Activated T-cell treated with anti-CD3 and anti-CD28 coated beads, Interleukin-2, amount 50 U/mL, for 24 hours (primary cell): ENCODE measurements around the gene IGSF9B.
A peak's percentile ranks its signal among the peaks of the same experiment; 100 is the strongest.

Experiments used
- DNase-seq: peaks from one replicate; pipeline ENCODE4 v3.0.0-alpha.2; 2020
- H3K27ac Mint-ChIP-seq: 2 replicates; pipeline ENCODE4 v1.8.0; 2020; ENCODE audit warnings: mild to moderate bottlenecking, mixed read lengths
- H3K27me3 Mint-ChIP-seq: 2 replicates; pipeline ENCODE4 v1.8.0; 2020; ENCODE audit warnings: mixed read lengths
- H3K36me3 Mint-ChIP-seq: 2 replicates; pipeline ENCODE4 v1.8.0; 2020; ENCODE audit warnings: low read depth, mixed read lengths
- H3K4me1 Mint-ChIP-seq: 2 replicates; pipeline ENCODE4 v1.8.0; 2020; ENCODE audit warnings: low read depth, mixed read lengths
- H3K4me3 Mint-ChIP-seq: 2 replicates; pipeline ENCODE4 v1.8.0; 2020; ENCODE audit warnings: mild to moderate bottlenecking, moderate library complexity, mixed read lengths
- H3K9me3 Mint-ChIP-seq: 2 replicates; pipeline ENCODE4 v1.8.0; 2020; ENCODE audit warnings: mixed read lengths

IGSF9B gene

DNA sequence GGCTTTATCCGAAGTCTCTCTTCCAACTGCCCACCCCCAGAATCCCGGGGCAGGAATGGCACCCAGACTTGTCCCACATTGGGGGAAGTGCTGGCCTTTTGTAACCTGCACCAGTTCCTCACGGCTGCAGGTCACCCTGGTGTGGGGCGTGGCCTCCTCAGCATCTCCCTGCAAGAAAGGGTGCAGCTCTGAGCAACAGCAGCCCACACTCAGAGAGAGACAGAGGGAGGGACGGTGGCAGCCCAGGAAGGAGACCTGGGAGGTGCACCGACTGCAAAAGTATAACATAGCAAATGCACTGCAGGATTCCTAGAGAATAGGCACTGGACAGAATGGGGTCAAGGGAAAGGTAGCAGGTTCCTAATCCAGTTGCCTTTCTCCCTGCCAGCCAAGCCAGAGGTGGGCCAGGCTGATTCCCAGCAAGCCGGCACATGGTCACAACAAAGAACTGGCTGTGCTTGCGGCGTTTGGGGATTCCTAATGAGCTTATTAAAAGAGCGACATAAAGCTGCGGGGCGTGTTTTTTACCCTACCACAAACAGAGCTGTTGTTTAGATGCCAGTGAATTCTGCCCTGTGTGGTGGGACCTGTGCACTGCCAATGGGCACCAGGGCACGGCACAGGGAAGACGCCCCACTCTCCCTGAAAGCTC lies 18.2 kb upstream of the IGSF9B start:
- no peak overlapping the region for H3K27ac Mint-ChIP-seq
- peaks cover 7% of the 10 kb centered on the region for H3K27me3 Mint-ChIP-seq
- DNase-seq = no peak
- H3K4me3 Mint-ChIP-seq = no peak overlapping the region
- H3K36me3 Mint-ChIP-seq = no peaks in the 10 kb centered on the region
- H3K9me3 Mint-ChIP-seq = no peaks in the 10 kb centered on the region
- peaks cover 3% of the 10 kb centered on the region for H3K4me1 Mint-ChIP-seq

DNA sequence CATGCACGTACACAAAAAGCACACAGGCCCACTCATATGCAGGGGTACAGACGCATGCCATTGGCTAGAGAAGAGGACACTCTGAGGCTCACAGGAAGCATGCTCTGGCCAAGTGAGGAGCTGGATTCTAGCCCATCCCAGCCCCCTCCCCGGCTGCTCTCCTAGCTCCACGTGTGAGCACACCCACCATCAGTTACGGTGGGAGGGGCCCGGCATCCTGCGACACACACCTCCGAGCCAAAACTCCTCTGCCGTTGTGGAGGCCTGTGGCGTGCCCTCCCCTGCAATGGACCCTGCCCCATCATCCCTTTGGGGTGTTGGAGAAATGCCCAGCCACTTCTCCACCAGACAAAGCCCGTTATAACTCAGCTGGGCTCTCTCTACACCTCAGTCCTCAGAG lies 15.1 kb upstream of the IGSF9B start:
- Mint-ChIP-seq H3K4me1 (peaks cover 14% of the 10 kb centered on the region), H3K36me3 (no peaks in the 10 kb centered on the region), H3K27ac (no peak overlapping the region), H3K4me3 (no peak overlapping the region), H3K9me3 (no peaks in the 10 kb centered on the region), H3K27me3 (peaks cover 9% of the 10 kb centered on the region)
- no peak for DNase-seq

DNA sequence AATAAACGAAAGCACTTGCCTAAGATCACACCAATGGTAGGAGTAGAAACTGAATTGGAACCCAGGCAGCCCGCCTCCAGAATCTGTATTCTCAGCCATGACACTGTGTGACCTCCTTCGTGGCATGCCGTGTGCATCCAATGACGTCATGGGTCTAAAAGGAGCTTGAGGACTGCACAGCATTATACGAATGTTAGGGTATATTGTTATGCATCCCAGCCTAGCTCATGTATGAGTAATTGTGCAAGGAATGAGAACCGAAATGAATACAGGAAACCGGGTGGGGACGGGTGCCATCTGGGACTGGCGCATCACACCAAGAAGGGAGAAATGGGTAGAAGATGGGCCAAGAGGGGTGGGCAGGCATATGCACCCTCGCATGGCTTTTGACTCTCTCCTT lies 12.3 kb upstream of the IGSF9B start:
- peaks cover 13% of the 10 kb centered on the region for H3K4me1 Mint-ChIP-seq
- H3K27me3 Mint-ChIP-seq = peaks cover 6% of the 10 kb centered on the region
- no peaks in the 10 kb centered on the region for H3K36me3 Mint-ChIP-seq
- H3K9me3 Mint-ChIP-seq = no peaks in the 10 kb centered on the region
- H3K27ac Mint-ChIP-seq = no peak overlapping the region
- H3K4me3 Mint-ChIP-seq = no peak overlapping the region
- DNase-seq = no peak

DNA sequence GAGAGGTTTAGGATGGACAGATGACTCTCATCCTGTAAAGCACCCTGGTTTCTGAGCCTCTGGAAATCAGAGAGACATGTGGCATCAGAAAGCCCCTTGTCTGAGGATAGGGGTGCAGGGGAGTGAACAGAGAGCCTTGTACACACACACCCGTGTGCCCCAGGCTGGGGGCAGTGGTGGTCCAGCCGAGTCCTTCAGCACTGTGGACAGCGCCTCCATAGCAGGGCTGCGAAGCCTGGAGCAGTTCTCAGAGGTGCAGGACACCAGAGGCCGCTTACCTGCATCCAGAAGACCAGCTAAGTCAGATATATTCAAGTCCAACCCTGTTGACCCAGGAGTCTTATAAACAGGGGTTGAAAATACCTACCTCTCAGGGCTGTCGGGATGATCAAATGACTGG lies 11.5 kb upstream of the IGSF9B start:
- no peak overlapping the region for H3K4me3 Mint-ChIP-seq
- H3K4me1 Mint-ChIP-seq = peaks cover 13% of the 10 kb centered on the region
- H3K9me3 Mint-ChIP-seq = no peaks in the 10 kb centered on the region
- peaks cover 6% of the 10 kb centered on the region for H3K27me3 Mint-ChIP-seq
- no peak overlapping the region for H3K27ac Mint-ChIP-seq
- no peak for DNase-seq
- H3K36me3 Mint-ChIP-seq = no peaks in the 10 kb centered on the region

DNA sequence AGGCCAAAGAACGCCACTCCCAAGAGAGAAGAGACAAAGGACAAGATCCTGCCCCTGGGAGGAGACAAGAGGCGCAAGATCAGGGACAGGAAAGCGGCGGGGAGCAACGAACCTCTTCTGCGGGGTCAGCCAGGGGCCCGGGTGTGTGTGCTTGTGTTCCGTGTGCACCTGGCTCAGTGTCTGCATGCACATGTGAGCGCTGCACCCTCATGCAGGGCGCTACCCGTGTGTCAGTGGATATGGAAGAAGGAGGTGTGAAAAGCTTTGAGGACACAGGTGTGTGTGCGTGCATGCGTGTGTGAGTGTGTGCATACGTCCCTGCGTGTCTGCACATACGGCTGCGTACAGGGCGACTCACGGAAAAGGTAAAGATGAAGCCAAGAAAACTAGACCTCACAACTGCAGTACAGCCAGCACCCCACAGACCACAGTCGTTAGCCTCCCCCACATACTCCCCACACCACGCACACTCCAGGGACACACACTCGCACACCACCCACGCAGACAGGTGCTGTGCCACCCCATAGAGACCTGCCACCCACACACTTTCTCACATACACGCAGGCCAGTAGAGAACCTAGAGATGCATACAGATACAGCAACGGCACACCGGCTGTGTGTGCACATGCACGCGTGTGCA lies 11.0 kb upstream of the IGSF9B start:
- H3K4me3 Mint-ChIP-seq = peak overlapping the region; percentile 80
- DNase-seq = no peak
- peaks cover 6% of the 10 kb centered on the region for H3K27me3 Mint-ChIP-seq

DNA sequence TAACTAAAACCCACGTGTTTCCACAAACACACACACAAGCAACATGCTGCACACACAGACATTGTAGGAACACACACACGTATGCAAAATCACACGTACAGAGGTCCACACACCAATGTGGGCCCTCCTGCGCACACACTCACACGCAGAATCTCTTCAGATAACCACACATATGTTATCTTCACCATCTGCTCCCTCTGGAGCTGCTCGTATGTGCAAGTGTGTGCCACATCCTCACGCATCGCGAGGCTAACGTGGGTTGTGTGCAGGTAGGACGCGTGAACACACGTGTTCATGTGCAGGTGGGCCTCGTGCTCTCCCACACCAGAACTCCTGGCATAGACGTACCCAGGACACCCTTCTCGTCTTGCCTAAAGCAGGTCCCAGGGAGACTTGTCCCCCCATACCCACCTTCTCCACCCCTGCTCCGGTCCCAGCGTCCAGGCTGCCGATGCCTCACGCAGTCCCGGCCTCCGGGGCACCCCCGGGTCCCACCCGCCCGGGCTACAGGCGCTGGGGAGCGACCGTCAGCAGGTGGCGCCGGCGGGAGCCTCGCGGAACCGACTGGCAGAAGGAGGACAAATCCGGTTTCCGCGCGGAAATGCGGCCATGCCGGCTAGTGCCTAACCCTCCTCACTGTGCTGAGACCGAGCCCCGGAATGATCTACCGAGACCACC lies 10.3 kb upstream of the IGSF9B start:
- H3K4me1 Mint-ChIP-seq = peaks cover 13% of the 10 kb centered on the region
- H3K4me3 Mint-ChIP-seq = peak overlapping the region; percentile 80
- DNase-seq = peak; percentile 85
- H3K27me3 Mint-ChIP-seq = peaks cover 6% of the 10 kb centered on the region
- no peaks in the 10 kb centered on the region for H3K36me3 Mint-ChIP-seq
- H3K9me3 Mint-ChIP-seq = no peaks in the 10 kb centered on the region
- peak overlapping the region; percentile 87 for H3K27ac Mint-ChIP-seq

More for the DNA sequence above, 11.0 kb upstream of the IGSF9B start:
- Mint-ChIP-seq H3K9me3 (no peaks in the 10 kb centered on the region), H3K4me1 (peaks cover 13% of the 10 kb centered on the region), H3K27ac (peak overlapping the region; percentile 87), H3K36me3 (no peaks in the 10 kb centered on the region)

DNA sequence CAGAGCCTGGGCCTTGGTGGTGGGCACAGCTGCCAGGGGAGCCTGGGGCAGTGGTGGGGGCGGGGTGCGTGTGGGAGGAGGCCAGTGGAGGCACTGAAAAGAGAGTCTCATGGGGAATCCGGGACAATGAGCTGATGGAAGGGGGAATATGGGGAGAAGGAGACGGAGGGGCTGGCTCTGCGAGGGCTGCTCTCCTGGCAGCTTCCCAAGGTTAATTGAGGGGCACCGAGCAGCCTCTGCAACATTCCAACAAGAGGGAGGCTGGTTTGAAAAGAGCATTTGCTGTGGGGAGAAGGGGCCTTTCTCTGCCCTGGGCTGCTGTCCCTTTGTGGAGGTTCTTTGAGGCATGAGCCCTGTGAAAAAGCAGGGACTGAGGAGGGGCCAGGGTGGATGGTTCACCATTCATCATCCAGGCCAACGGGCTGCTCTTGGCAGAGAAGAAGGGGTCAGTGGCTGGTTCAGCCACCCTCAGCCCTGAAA lies 9.4 kb upstream of the IGSF9B start:
- DNase-seq = no peak
- no peak overlapping the region for H3K27ac Mint-ChIP-seq
- H3K4me1 Mint-ChIP-seq = peaks cover 18% of the 10 kb centered on the region
- H3K9me3 Mint-ChIP-seq = no peaks in the 10 kb centered on the region
- no peaks in the 10 kb centered on the region for H3K36me3 Mint-ChIP-seq
- peaks cover 6% of the 10 kb centered on the region for H3K27me3 Mint-ChIP-seq
- H3K4me3 Mint-ChIP-seq = no peak overlapping the region

DNA sequence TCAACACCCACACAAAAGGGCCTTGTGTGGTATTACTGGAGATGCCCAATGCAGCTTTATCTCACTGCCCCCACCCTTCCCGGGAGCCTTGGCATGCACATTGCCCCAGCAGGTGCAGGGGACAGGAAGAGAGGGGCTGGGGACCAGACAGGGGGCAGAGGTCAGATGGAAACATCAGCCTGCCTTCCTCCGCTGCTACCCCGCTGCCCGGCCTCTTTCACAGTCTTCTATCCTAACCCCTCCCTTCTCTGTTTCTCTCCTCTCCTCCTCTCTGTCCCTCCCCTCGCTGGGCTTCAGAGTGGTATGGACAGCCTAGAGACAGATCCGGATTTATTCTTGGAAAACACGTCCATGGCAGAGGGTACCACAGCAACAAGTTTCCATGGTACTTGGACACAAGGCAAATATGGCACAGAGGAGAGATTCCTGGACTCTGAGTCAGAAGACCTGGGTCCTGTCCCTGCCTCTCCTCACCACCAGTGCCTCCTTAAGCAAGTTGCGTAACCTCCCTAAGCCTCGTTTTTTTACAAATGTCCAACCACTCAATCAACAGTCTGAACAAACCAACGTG lies 8.3 kb upstream of the IGSF9B start:
- H3K27me3 Mint-ChIP-seq = peaks cover 9% of the 10 kb centered on the region

DNA sequence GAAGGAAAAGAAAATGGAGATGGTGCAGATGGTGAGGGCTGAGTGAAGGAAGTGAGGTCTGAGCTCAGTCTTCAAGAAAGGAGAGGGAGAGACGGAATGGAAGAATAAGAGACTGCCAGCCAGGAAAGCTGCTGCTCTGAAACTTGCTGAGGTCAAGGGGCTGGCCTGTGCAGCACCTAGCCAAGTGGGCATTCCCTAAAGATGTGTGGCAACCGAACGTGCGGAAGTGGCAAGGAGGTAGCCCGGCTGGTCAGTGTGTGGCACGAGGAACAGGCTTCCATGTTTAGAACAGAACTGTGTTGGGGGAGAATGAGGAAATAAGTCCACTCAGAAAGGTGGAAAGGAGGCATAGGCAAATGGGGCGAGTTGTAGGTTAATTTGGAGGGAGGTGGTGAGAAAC lies 7.6 kb upstream of the IGSF9B start:
- Mint-ChIP-seq H3K36me3 (no peaks in the 10 kb centered on the region), H3K4me1 (peaks cover 18% of the 10 kb centered on the region), H3K4me3 (no peak overlapping the region), H3K9me3 (no peaks in the 10 kb centered on the region), H3K27me3 (peaks cover 16% of the 10 kb centered on the region), H3K27ac (no peak overlapping the region)
- no peak for DNase-seq

More for the DNA sequence above, 8.3 kb upstream of the IGSF9B start:
- no peaks in the 10 kb centered on the region for H3K9me3 Mint-ChIP-seq
- H3K27ac Mint-ChIP-seq = no peak overlapping the region
- H3K4me3 Mint-ChIP-seq = no peak overlapping the region
- H3K36me3 Mint-ChIP-seq = no peaks in the 10 kb centered on the region
- peaks cover 18% of the 10 kb centered on the region for H3K4me1 Mint-ChIP-seq
- DNase-seq = no peak

DNA sequence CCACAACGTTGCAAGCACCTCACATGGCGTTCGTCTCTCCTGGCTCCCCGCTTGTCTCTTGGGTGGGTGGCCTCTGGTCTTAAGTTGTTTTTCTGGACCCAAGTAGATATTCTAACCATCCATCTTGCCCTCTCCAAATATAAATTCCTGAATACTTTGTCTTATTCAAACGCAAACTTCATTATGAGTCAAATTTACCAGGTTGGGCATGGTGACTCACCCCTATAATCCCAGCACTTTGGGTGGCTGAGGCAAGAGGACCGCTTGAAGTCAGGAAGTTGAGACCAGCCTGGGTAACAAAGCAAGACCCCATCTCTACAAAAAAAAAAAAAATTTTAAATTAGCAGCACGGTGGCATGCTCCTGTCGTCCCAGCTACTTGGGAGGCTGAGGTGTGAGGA lies 5.1 kb upstream of the IGSF9B start:
- Mint-ChIP-seq H3K36me3 (no peaks in the 10 kb centered on the region), H3K9me3 (no peaks in the 10 kb centered on the region), H3K4me3 (no peak overlapping the region), H3K4me1 (peaks cover 18% of the 10 kb centered on the region), H3K27me3 (peaks cover 14% of the 10 kb centered on the region), H3K27ac (no peak overlapping the region)
- DNase-seq = no peak

DNA sequence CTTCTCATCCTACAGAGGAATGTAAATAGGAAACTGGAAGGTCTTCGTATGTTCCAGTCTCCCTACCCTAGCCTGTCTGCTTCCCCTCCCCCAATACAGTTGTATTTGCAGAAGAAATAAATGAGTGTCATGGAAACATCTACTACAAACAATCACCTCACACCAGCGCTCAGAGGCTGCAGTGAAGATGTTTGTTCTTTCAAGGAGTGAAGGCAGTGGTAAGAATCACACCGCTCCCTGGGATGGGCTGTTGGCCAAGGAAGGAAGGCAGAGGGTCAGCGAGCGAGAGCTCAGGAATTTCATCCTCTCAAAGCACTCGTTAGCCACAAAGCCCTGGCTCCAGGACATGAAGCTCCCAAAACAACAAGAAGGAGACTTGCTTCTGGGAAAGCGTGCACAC lies 1.1 kb upstream of the IGSF9B start:
- Mint-ChIP-seq H3K36me3 (peaks cover 10% of the 10 kb centered on the region), H3K4me1 (peaks cover 45% of the 10 kb centered on the region), H3K4me3 (peak overlapping the region; percentile 86), H3K9me3 (no peaks in the 10 kb centered on the region), H3K27ac (peak overlapping the region; percentile 95), H3K27me3 (peaks cover 27% of the 10 kb centered on the region)
- no peak for DNase-seq

DNA sequence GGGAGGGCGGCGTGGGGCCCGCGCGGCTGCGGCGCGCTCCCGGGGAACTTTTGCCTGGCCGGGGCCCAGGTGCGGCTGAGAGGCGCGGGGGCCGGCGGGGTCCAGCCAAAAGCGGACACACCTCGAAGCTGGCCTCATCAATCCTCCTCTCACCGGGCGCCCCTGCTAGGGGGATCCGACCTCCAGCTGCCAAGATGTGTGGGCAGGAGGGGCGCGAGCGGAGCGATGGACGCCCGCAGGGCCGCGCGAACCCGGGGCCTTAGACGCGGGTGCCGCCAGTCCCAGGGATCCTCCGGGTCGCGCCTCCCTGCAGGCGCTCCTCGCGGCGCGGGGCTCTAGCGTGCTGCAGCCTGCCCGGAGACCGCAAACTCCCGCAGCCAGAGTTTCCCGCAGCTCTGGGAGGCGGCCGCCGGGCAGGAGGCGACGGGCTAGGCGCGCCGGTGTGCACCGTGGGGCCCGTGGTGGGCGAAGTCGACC lies 785 bp downstream of the IGSF9B start:
- H3K4me1 Mint-ChIP-seq = peaks cover 50% of the 10 kb centered on the region
- peaks cover 27% of the 10 kb centered on the region for H3K27me3 Mint-ChIP-seq
- H3K36me3 Mint-ChIP-seq = peaks cover 10% of the 10 kb centered on the region
- H3K9me3 Mint-ChIP-seq = no peaks in the 10 kb centered on the region
- H3K4me3 Mint-ChIP-seq = peak overlapping the region; percentile 69
- no peak overlapping the region for H3K27ac Mint-ChIP-seq
- DNase-seq = peak; percentile 57

DNA sequence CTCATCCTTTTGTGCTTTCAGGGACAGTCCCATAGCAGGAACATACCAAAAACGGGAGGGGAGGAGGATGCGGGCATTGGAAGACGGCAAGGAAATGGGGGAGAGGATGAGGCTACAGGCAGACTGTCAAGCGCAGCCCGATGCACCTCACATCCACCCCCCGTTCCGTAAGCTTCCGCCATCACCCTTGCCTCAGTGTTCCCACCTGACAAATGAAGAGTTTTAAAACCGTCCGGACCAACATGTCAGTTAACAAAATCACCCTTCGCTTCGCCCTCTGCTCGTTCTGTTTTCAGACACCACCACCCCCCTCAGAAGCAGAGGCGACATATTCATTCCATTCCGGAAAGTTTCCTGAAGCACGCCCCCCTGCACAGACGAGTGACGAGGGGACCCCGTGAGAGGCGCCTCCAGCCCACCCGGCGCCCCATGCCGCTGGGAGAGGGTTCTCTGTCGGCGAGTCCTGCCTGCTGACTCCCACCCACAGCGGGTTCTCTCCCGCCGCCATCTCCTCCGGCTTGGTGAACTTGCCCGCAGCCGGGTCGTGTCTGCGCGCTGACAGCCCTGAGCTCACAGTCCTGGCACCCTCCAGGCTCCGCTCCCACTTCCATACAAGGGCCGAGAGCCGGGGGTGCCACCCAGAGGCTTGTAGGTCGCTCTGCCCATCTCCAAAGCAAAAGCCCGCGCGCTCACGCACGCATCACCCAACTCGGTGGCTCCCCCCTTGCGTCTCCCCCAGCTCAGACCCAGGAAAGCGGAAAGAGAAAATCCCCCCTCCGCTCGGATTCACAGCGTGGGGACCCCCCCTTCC lies 1.5 kb downstream of the IGSF9B start:
- Mint-ChIP-seq H3K27me3 (peaks cover 26% of the 10 kb centered on the region), H3K4me1 (peaks cover 50% of the 10 kb centered on the region), H3K4me3 (peak overlapping the region; percentile 90), H3K27ac (peak overlapping the region; percentile 79), H3K9me3 (no peaks in the 10 kb centered on the region), H3K36me3 (peaks cover 10% of the 10 kb centered on the region)
- peak; percentile 67 for DNase-seq

DNA sequence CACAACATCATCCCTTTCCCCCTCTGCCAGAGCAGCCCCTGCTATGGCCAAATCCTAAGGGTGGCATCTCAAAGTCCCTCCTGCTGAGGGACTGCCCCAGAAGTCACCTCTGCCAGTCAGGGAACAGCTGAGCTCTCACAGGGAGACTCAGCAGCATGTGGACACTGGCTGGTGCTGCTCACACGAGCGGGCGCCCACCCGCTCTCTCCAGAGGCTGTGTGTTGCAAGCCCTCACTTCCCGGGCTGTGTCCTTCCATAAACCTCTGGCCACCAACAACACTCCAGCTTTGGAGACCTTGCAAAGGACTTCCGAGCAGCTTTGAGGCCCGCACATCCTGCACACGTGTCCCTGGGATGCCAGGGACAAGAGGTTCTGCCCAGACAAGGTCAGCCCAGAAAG lies 2.8 kb downstream of the IGSF9B start:
- peaks cover 17% of the 10 kb centered on the region for H3K27me3 Mint-ChIP-seq
- H3K9me3 Mint-ChIP-seq = no peaks in the 10 kb centered on the region
- no peak overlapping the region for H3K27ac Mint-ChIP-seq
- H3K36me3 Mint-ChIP-seq = peaks cover 10% of the 10 kb centered on the region
- peak overlapping the region; percentile 90 for H3K4me3 Mint-ChIP-seq
- H3K4me1 Mint-ChIP-seq = peaks cover 60% of the 10 kb centered on the region
- DNase-seq = no peak
